Measurements from ENCODE around the gene TTC28. TPM values are rescaled to one million over a fixed set of nuclear protein-coding genes. Genes with fewer than 3 reads are reported as not detected.
A peak's percentile ranks its signal among the peaks of the same experiment; 100 is the strongest.

The TTC28 gene
- total and polyA plus RNA-seq, 2 donors (not counting 3 experiments of a cell fraction or from before 2014, with no cell fraction given) = 16.5 to 51.1 TPM

DNA sequence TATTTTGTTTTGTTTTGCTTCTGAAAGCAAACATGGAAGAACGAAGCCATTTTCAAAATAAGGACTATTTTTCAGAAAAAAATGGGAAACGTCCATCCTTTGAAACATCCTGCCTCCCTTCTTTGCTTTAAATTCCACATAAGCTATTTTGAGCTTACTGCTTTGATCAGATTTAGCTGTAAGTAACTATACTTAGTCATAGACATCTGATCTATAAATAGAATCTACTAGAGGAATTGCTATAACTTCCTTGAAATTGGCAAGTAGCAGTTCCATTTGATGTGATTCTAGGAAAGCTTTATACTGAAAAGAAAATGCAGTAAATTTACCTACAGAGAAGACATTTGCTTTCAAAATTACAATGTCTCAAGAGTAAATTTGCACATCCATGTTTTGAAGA is 305.8 kb downstream of the TTC28 start:
- H3K4me2 ChIP-seq (ENCODE audit: insufficient read depth, low read length) = no peak overlapping the region
- intact Hi-C loops (cut with micrococcal nuclease) (no loop called here), dilution Hi-C loops (cut with MboI; ENCODE audit: extremely low pct_ligation_motif_present, low sequenced_read_pairs) (no loop called here)

DNA sequence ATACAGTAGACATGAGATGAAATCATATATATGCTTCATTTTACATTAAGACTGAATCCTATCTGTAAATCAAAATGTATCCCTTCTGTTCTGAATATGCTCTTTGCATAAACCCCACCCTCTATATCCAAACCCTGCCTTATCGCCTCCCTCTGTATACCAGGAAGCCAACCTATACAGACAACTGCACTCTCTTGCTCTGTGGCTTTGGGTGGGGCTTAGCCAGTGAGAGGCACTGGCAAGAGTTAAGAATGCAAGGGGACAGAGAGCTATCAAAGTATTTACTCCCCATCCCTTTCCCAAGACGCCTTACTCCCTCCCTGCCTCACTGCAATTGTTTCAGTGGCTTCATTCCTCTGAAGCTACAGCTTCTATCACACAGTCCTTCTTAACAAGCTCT is 309.8 kb downstream of the TTC28 start:
- POLR2A ChIA-PET = no interaction called here
- TF ChIP-seq POLR2AphosphoS5 (IDR thresholded peaks at IDR 0.05; ENCODE audit: insufficient read depth, low read depth, low read length) (no peak), GATA2 (IDR thresholded peaks at IDR 0.05; ENCODE audit: insufficient read depth, insufficient read length, low read depth, low read length) (no peak), MYC (IDR thresholded peaks at IDR 0.05; ENCODE audit: low read depth, low read length) (no peak), POLR2A (IDR thresholded peaks at IDR 0.05; ENCODE audit: low read depth, low read length) (no peak), JUN (IDR thresholded peaks at IDR 0.05; ENCODE audit: borderline replicate concordance, insufficient read depth, insufficient read length, low read depth) (no peak), EZH2 (IDR thresholded peaks at IDR 0.05; ENCODE audit: borderline replicate concordance, low read depth, low read length, severe bottlenecking) (no peak)
- TF ChIP-seq, protein P1, sequence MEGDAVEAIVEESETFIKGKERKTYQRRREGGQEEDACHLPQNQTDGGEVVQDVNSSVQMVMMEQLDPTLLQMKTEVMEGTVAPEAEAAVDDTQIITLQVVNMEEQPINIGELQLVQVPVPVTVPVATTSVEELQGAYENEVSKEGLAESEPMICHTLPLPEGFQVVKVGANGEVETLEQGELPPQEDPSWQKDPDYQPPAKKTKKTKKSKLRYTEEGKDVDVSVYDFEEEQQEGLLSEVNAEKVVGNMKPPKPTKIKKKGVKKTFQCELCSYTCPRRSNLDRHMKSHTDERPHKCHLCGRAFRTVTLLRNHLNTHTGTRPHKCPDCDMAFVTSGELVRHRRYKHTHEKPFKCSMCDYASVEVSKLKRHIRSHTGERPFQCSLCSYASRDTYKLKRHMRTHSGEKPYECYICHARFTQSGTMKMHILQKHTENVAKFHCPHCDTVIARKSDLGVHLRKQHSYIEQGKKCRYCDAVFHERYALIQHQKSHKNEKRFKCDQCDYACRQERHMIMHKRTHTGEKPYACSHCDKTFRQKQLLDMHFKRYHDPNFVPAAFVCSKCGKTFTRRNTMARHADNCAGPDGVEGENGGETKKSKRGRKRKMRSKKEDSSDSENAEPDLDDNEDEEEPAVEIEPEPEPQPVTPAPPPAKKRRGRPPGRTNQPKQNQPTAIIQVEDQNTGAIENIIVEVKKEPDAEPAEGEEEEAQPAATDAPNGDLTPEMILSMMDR (IDR thresholded peaks at IDR 0.05; ENCODE audit: extremely low read depth in 1 of 2, insufficient read depth in 1 of 2, low read depth in 1 of 2, low read length in 2 of 2) = no peak
- TF ChIP-seq, protein P2, sequence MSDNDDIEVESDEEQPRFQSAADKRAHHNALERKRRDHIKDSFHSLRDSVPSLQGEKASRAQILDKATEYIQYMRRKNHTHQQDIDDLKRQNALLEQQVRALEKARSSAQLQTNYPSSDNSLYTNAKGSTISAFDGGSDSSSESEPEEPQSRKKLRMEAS (IDR thresholded peaks at IDR 0.05; ENCODE audit: insufficient read depth, insufficient read length) = no peak
- no peak overlapping the region for H3K9ac ChIP-seq (replicated peaks; ENCODE audit: extremely low read depth, insufficient read depth, low read length)

More for the DNA sequence above, 305.8 kb downstream of the TTC28 start:
- H4K20me1 ChIP-seq (replicated peaks; ENCODE audit: control insufficient read depth, extremely low read depth, insufficient read depth, low read length) = no peaks in the 10 kb centered on the region
- H3K36me3 ChIP-seq (ENCODE audit: control insufficient read depth in 2 of 2, extremely low read depth in 1 of 2, insufficient read depth in 2 of 2, low read length in 2 of 2) = no peaks in the 10 kb centered on the region
- no peak overlapping the region for H3K4me3 ChIP-seq (replicated peaks in 1 of 3; ENCODE audit: insufficient read depth in 1 of 3, low read depth in 1 of 3, low read length in 3 of 3)
- CTCF ChIA-PET = interaction anchor here (1.1 kb wide), 1 partner anchor 11 kb away, joined by 4 read pairs; no protein-coding TSS in a partner anchor
- POLR2A ChIA-PET = no interaction called here
- DNase-seq (ENCODE audit: low read depth, low spot score) (peak; percentile 25), FAIRE-seq (peak; percentile 74)
- no peaks in the 10 kb centered on the region for H3K27me3 ChIP-seq (ENCODE audit: control insufficient read depth in 2 of 2, insufficient read depth in 2 of 2, low read length in 2 of 2)
- H3K79me2 ChIP-seq (ENCODE audit: control insufficient read depth, insufficient read depth, low read length) = no peaks in the 10 kb centered on the region
- no peaks in the 10 kb centered on the region for H3K9me3 ChIP-seq (replicated peaks; ENCODE audit: control insufficient read depth, insufficient read depth, low read length)
- no TSS peak for BruUV-seq (replicated peaks)
- no peaks in the 10 kb centered on the region for H3K9me1 ChIP-seq (replicated peaks; ENCODE audit: control insufficient read depth, extremely low read depth, insufficient read depth, low read length)
- no peak overlapping the region for H2AFZ ChIP-seq (ENCODE audit: low read depth, low read length)
- peaks cover 10% of the 10 kb centered on the region for H3K4me1 ChIP-seq (ENCODE audit: control insufficient read depth, extremely low read depth, insufficient read depth, low read length)
- no peak overlapping the region for H3K27ac ChIP-seq (ENCODE audit: insufficient read depth, low read depth, low read length)
- no peak overlapping the region for H3K9ac ChIP-seq (replicated peaks; ENCODE audit: extremely low read depth, insufficient read depth, low read length)
- no peak for TF ChIP-seq EZH2 (IDR thresholded peaks at IDR 0.05; ENCODE audit: borderline replicate concordance, low read depth, low read length, severe bottlenecking)
- TF ChIP-seq, protein P2 (IDR thresholded peaks at IDR 0.05; ENCODE audit: insufficient read depth, insufficient read length) = no peak
- TF ChIP-seq FOS (IDR thresholded peaks at IDR 0.05; ENCODE audit: borderline replicate concordance, insufficient read depth, low read length) = no peak
- no peak for TF ChIP-seq JUN (IDR thresholded peaks at IDR 0.05; ENCODE audit: borderline replicate concordance, insufficient read depth, insufficient read length, low read depth)
- no peak for TF ChIP-seq MYC (IDR thresholded peaks at IDR 0.05; ENCODE audit: low read depth, low read length)
- no peak for TF ChIP-seq GATA2 (IDR thresholded peaks at IDR 0.05; ENCODE audit: insufficient read depth, insufficient read length, low read depth, low read length)
- no peak for TF ChIP-seq POLR2AphosphoS5 (IDR thresholded peaks at IDR 0.05; ENCODE audit: insufficient read depth, low read depth, low read length)

More for the DNA sequence above, 309.8 kb downstream of the TTC28 start:
- H3K4me3 ChIP-seq (replicated peaks in 1 of 3; ENCODE audit: insufficient read depth in 1 of 3, low read depth in 1 of 3, low read length in 3 of 3) = no peak overlapping the region
- no peaks in the 10 kb centered on the region for H3K79me2 ChIP-seq (ENCODE audit: control insufficient read depth, insufficient read depth, low read length)
- no peaks in the 10 kb centered on the region for H3K27me3 ChIP-seq (ENCODE audit: control insufficient read depth in 2 of 2, insufficient read depth in 2 of 2, low read length in 2 of 2)
- intact Hi-C loops (cut with micrococcal nuclease) (no loop called here), dilution Hi-C loops (cut with MboI; ENCODE audit: extremely low pct_ligation_motif_present, low sequenced_read_pairs) (no loop called here)
- H3K9me1 ChIP-seq (replicated peaks; ENCODE audit: control insufficient read depth, extremely low read depth, insufficient read depth, low read length) = no peaks in the 10 kb centered on the region
- H3K4me2 ChIP-seq (ENCODE audit: insufficient read depth, low read length) = no peak overlapping the region
- peaks cover 2% of the 10 kb centered on the region for H4K20me1 ChIP-seq (replicated peaks; ENCODE audit: control insufficient read depth, extremely low read depth, insufficient read depth, low read length)
- H2AFZ ChIP-seq (ENCODE audit: low read depth, low read length) = no peak overlapping the region
- FAIRE-seq (no peak), DNase-seq (ENCODE audit: low read depth, low spot score) (no peak)
- no peaks in the 10 kb centered on the region for H3K36me3 ChIP-seq (ENCODE audit: control insufficient read depth in 2 of 2, extremely low read depth in 1 of 2, insufficient read depth in 2 of 2, low read length in 2 of 2)
- CTCF ChIA-PET = no interaction called here
- no peaks in the 10 kb centered on the region for H3K9me3 ChIP-seq (replicated peaks; ENCODE audit: control insufficient read depth, insufficient read depth, low read length)
- no peak overlapping the region for H3K27ac ChIP-seq (ENCODE audit: insufficient read depth, low read depth, low read length)
- peaks cover 3% of the 10 kb centered on the region for H3K4me1 ChIP-seq (ENCODE audit: control insufficient read depth, extremely low read depth, insufficient read depth, low read length)
- no TSS peak for BruUV-seq (replicated peaks)

Measured in endothelial cell of umbilical vein (primary cell).